Vagina (tissue), 2 donors: ENCODE data around the gene TBL1X.

Experiments
- CTCF ChIP-seq, 3 experiments: fragments of 450-650 bp in 2 of 3; fragments of 200-600 bp in 1 of 3; sonication (generic) in 1 of 3; IDR thresholded peaks; one replicate each; pipeline ENCODE4 v1.5.1; 2017 to 2019; ENCODE audit warnings: antibody characterized with exemption in 3 of 3, mild to moderate bottlenecking in 2 of 3, moderate library complexity in 2 of 3
- POLR2A ChIP-seq, 2 donors: fragments of 450-650 bp; IDR thresholded peaks; one replicate each; pipeline ENCODE4 v1.6.1; 2017; ENCODE audit warnings: antibody characterized with exemption in 2 of 2, mild to moderate bottlenecking in 2 of 2, moderate library complexity in 2 of 2
- POLR2AphosphoS5 ChIP-seq, 2 donors: sonication (generic); formaldehyde crosslinking; IDR thresholded peaks; one replicate each; pipeline ENCODE4 v1.9.0; 2017; ENCODE audit warnings: antibody characterized with exemption in 2 of 2, mild to moderate bottlenecking in 2 of 2, low read depth in 1 of 2; ENCODE audit not compliant: insufficient read depth in 1 of 2

- TF ChIP-seq POLR2AphosphoS5 (IDR thresholded peaks at IDR 0.05; ENCODE audit: insufficient read depth in 1 of 2, low read depth in 1 of 2) (no peak), CTCF (IDR thresholded peaks at IDR 0.05) (no peak), POLR2A (IDR thresholded peaks at IDR 0.05) (no peak)
Observed at GRCh38 chrX:9788911-9789310, 324.1 kb downstream of the TBL1X start.
